OCI-LY3 (cell line): ENCODE results near the gene DENND4A.

Experiments used
- H2AFZ ChIP-seq: fragments of 200-600, 300-600 bp; shearing (Covaris generic); 2 replicates; pipeline ENCODE4 v1.6.0; 2014; ENCODE audit warnings: antibody characterized with exemption, low read depth, low read length
- H3K27ac ChIP-seq: fragments of 200-600, 300-600 bp; sonication (generic); 2 replicates; pipeline ENCODE4 v1.5.1; 2014; ENCODE audit warnings: mild to moderate bottlenecking, low read length, moderate library complexity, mixed read lengths
- H3K27me3 ChIP-seq: fragments of 200-600, 300-600 bp; sonication (generic); 2 replicates; pipeline ENCODE4 v1.6.1; 2014; ENCODE audit warnings: low read depth, low read length, mixed read lengths
- H3K36me3 ChIP-seq: fragments of 200-600, 300-600 bp; sonication (generic); replicated peaks from 2 replicates; pipeline ENCODE3; 2014; ENCODE audit warnings: low read depth, low read length, mixed read lengths
- H3K4me1 ChIP-seq: fragments of 300-600, 200-600 bp; sonication (generic); 2 replicates; pipeline ENCODE4 v1.6.1; 2014; ENCODE audit warnings: low read length, mixed read lengths
- H3K4me2 ChIP-seq: fragments of 200-600, 300-600 bp; sonication (generic); 2 replicates; pipeline ENCODE4 v1.6.1; 2014; ENCODE audit warnings: low read length, mixed read lengths
- H3K4me3 ChIP-seq: fragments of 300-600, 200-600 bp; sonication (generic); 2 replicates; pipeline ENCODE4 v1.5.1; 2014; ENCODE audit warnings: antibody characterized with exemption, mild to moderate bottlenecking, low read length, moderate library complexity
- H3K79me2 ChIP-seq: fragments of 300-600, 200-600 bp; shearing (Covaris generic); 2 replicates; pipeline ENCODE4 v1.6.1; 2014; ENCODE audit warnings: mild to moderate bottlenecking, low read length, mixed read lengths
- H3K9ac ChIP-seq: fragments of 300-600, 200-600 bp; shearing (Covaris generic); 2 replicates; pipeline ENCODE4 v1.6.0; 2014; ENCODE audit warnings: mild to moderate bottlenecking, low read length, moderate library complexity
- H3K9me3 ChIP-seq: fragments of 200-600, 300-600 bp; shearing (Covaris generic); 2 replicates; pipeline ENCODE4 v1.6.1; 2014; ENCODE audit warnings: low read length, mixed read lengths; ENCODE audit not compliant: insufficient read depth
- H4K20me1 ChIP-seq: fragments of 200-600, 300-600 bp; sonication (generic); 2 replicates; pipeline ENCODE4 v1.6.1; 2016; ENCODE audit warnings: low read length, mixed read lengths; ENCODE audit not compliant: insufficient read depth
- EZH2phosphoT487 ChIP-seq: fragments of 200-600 bp; shearing (Covaris generic); IDR thresholded peaks from 2 replicates; pipeline ENCODE4 v1.6.1; 2018; ENCODE audit warnings: antibody characterized with exemption, mixed run types, low read depth
- TF ChIP-seq, protein P1 (sequence below): fragments of 200-600, 300-600 bp; sonication (generic); IDR thresholded peaks from 2 replicates; pipeline ENCODE4 v1.5.1; 2014; ENCODE audit warnings: antibody characterized with exemption, low read length, low read depth

Gene DENND4A

GRCh38 chr15:65676123-65676522 is 116.0 kb downstream of the DENND4A start:
- Histone ChIP-seq H3K4me1 (no peaks in the 10 kb centered on the region), H2AFZ (no peak overlapping the region), H3K27ac (no peak overlapping the region), H4K20me1 (0 out of 2 replicates have a peak, but pooled peaks cover 4% of the 10 kb centered on the region), H3K27me3 (no peaks in the 10 kb centered on the region), H3K79me2 (no peaks in the 10 kb centered on the region), H3K4me2 (no peak overlapping the region), H3K4me3 (no peak overlapping the region), H3K36me3 (peaks cover 17% of the 10 kb centered on the region), H3K9ac (no peak overlapping the region), H3K9me3 (no peaks in the 10 kb centered on the region)
- TF ChIP-seq EZH2phosphoT487: no peak
- TF ChIP-seq, protein P1, sequence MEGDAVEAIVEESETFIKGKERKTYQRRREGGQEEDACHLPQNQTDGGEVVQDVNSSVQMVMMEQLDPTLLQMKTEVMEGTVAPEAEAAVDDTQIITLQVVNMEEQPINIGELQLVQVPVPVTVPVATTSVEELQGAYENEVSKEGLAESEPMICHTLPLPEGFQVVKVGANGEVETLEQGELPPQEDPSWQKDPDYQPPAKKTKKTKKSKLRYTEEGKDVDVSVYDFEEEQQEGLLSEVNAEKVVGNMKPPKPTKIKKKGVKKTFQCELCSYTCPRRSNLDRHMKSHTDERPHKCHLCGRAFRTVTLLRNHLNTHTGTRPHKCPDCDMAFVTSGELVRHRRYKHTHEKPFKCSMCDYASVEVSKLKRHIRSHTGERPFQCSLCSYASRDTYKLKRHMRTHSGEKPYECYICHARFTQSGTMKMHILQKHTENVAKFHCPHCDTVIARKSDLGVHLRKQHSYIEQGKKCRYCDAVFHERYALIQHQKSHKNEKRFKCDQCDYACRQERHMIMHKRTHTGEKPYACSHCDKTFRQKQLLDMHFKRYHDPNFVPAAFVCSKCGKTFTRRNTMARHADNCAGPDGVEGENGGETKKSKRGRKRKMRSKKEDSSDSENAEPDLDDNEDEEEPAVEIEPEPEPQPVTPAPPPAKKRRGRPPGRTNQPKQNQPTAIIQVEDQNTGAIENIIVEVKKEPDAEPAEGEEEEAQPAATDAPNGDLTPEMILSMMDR: no peak

- Histone ChIP-seq H4K20me1 (0 out of 2 replicates have a peak, but pooled peaks cover 4% of the 10 kb centered on the region), H3K9ac (no peak overlapping the region), H3K27me3 (no peaks in the 10 kb centered on the region), H2AFZ (no peak overlapping the region), H3K36me3 (peaks cover 23% of the 10 kb centered on the region), H3K4me3 (no peak overlapping the region), H3K79me2 (no peaks in the 10 kb centered on the region), H3K27ac (no peak overlapping the region), H3K4me1 (no peaks in the 10 kb centered on the region), H3K9me3 (no peaks in the 10 kb centered on the region), H3K4me2 (no peak overlapping the region)
- TF ChIP-seq, protein P1: no peak
- TF ChIP-seq EZH2phosphoT487: no peak
Measured at GRCh38 chr15:65675551-65675950, 116.5 kb downstream of the DENND4A start.

- no peaks in the 10 kb centered on the region for H3K9me3 ChIP-seq
- H3K27ac ChIP-seq: no peak overlapping the region
- H4K20me1 ChIP-seq: no peaks in the 10 kb centered on the region
- H3K79me2 ChIP-seq: no peaks in the 10 kb centered on the region
- TF ChIP-seq, protein P1: no peak
- TF ChIP-seq EZH2phosphoT487: no peak
- no peak overlapping the region for H3K9ac ChIP-seq
- H3K27me3 ChIP-seq: no peaks in the 10 kb centered on the region
- H3K4me2 ChIP-seq: no peak overlapping the region
- no peaks in the 10 kb centered on the region for H3K4me1 ChIP-seq
- H3K36me3 ChIP-seq: peaks cover 61% of the 10 kb centered on the region
- H3K4me3 ChIP-seq: no peak overlapping the region
- no peak overlapping the region for H2AFZ ChIP-seq
Measured at GRCh38 chr15:65666257-65666656, 125.8 kb downstream of the DENND4A start.

GRCh38 chr15:65663521-65663920 is 128.6 kb downstream of the DENND4A start:
- Histone ChIP-seq H3K4me2 (no peak overlapping the region), H3K4me1 (no peaks in the 10 kb centered on the region), H3K27ac (no peak overlapping the region), H3K79me2 (no peaks in the 10 kb centered on the region), H4K20me1 (no peaks in the 10 kb centered on the region), H3K9me3 (no peaks in the 10 kb centered on the region), H3K36me3 (peaks cover 48% of the 10 kb centered on the region), H3K4me3 (no peak overlapping the region), H3K9ac (no peak overlapping the region), H3K27me3 (no peaks in the 10 kb centered on the region), H2AFZ (no peak overlapping the region)
- TF ChIP-seq, protein P1: no peak
- TF ChIP-seq EZH2phosphoT487: no peak
